ENCODE results near the gene SGIP1.

SGIP1 gene, protein sequence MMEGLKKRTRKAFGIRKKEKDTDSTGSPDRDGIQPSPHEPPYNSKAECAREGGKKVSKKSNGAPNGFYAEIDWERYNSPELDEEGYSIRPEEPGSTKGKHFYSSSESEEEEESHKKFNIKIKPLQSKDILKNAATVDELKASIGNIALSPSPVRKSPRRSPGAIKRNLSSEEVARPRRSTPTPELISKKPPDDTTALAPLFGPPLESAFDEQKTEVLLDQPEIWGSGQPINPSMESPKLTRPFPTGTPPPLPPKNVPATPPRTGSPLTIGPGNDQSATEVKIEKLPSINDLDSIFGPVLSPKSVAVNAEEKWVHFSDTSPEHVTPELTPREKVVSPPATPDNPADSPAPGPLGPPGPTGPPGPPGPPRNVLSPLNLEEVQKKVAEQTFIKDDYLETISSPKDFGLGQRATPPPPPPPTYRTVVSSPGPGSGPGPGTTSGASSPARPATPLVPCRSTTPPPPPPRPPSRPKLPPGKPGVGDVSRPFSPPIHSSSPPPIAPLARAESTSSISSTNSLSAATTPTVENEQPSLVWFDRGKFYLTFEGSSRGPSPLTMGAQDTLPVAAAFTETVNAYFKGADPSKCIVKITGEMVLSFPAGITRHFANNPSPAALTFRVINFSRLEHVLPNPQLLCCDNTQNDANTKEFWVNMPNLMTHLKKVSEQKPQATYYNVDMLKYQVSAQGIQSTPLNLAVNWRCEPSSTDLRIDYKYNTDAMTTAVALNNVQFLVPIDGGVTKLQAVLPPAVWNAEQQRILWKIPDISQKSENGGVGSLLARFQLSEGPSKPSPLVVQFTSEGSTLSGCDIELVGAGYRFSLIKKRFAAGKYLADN

DNA sequence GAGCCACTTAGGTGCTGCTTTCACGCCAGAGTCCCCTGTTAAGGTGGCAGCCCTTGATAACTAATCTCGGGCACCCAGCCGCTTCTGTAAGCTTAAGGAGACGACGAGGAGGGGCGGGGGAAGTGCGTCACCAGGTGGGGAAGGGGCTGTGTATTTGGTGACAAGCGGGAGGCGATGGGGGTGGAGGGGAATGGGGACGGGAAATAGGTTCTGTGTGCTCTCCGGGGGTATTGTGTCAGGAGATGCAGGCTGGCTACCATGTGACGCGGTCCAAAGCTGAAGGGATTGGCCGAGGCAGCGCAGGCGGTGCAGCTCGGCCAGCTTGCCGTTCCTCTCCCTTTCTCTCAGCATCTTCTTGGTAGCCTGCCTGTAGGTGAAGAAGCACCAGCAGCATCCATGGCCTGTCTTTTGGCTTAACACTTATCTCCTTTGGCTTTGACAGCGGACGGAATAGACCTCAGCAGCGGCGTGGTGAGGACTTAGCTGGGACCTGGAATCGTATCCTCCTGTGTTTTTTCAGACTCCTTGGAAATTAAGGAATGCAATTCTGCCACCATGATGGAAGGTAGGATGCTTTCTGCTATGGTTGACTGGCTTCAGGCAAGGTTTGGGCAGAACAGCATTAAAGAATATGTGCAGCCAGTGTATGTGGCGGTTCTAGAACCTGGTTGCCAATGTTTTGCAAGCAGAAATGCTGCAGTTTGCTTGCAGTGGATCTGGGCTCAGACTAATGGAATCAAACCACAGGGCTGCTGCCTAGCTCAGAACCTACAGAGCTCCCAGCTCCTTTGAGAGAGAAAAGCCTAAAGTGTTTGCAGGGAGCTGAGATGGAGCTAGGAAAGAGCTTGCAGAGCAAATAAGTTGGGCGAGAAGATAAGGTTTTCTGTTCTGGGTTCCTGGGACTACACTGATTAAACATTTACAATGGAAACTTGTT lies at the start of gene SGIP1:
Gene SGIP1 (plus strand): TSS at position 350 of the 937 bp plus-strand sequence. CDS start 206 bp downstream, at position 556.
- peak; percentile 68 for DNase-seq (ENCODE audit: low read depth)

DNA sequence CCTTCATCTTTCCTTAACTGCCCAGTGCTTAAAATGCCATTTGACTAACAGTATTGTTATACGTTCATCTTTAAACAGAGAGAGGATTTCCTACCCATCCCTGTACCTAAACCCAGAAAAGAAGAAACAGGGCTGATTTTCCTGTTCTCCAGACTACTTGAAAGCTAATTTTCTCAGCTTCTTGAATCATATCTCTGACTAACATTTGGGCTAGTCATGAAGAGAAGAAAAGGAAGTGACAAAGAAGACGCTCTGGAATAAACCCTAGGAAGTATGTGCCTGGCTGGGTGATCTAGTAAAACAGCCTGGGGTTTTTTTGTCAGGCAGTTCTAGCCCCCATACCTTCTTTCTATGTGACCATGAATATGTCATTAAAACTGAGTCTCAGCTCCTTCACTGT lies 44.8 kb upstream of the SGIP1 start:
- DNase-seq (ENCODE audit: low read depth), result peak; percentile 18

DNA sequence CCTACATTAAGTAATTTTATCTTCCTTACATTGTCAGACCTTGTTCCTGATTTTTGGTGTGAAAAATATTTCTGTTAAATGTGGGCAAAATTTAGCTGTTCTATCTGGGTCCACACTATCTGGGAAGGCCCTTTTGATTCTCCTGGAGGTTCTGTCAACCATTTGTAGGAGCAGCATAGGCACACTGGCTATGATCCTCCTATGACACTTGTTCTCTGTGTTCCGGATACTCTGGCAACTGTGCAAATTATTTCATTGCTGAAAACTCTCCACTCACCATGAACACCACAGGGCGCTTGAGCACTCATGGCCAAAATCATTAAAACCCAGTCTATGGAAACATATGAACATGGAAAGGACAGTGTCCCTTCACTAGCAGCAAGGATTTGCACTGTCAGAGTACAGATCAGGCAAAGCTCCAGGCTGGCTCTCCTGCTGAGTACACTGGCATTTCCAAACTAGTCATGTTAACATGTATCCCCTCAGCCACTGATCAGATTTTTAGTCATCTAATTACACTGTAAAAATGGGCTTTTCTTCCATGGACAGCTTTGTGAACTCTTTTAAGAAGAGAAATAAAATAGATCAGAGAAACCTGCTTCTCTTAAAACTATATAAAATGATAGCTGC lies 43.9 kb upstream of the SGIP1 start:
- no peak for DNase-seq (ENCODE audit: low read depth)

DNA sequence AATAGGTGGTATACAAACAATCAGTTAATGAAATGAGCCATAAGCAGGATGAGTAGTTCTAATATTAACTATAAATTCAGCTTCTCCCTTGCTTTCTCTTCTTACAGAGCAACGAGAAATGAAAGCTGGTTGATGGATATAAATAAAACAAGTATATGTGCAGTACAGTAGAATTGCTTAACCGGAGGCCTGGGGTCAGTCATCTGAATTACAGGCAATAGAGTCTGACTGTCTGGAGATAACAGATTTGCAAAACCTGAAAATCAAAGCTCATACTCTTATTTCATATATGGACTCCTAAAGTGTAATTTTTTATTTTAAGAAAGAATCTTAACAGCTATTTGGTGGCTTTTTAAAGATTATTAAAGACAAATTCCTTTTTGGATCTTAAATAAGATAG lies 43.1 kb upstream of the SGIP1 start:
- peak; percentile 64 for DNase-seq (ENCODE audit: low read depth)

DNA sequence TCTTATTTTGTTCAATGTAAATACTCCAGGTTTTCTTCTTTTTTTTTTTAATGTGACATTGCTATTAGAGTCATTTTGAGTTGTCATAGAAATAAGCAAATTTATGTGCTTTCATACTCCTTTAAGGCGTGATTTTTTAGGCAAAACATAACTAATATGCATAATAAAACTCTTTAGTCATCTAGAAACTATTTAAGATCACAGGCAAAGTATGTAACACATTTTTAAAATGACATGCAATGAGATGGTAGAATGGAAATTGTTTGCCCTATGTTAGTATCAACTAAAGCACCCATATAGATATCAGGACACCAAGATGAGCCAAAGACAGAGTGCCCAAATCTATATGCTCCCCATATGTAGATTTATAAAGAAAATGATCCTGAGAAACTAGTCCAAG lies 41.5 kb upstream of the SGIP1 start:
- DNase-seq (ENCODE audit: low read depth), result no peak

DNA sequence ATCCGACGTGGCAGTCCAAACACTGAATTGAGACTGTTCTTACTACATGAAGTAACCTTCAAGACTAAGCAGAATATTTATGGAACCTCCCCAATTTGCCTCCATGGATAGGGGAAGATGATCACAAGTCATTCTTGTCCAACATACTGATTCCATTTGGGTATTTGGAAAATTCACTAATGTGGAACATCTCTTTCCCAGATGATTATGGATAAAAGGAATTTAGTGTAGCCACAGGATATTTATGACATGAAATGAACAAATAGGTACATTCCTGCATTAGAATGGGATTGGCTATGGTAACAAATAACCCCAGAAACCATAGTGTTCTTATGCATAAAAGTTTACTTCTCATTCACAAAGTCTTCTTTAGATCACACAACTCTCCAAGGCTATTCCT lies 40.2 kb upstream of the SGIP1 start:
- DNase-seq (ENCODE audit: low read depth), result no peak

DNA sequence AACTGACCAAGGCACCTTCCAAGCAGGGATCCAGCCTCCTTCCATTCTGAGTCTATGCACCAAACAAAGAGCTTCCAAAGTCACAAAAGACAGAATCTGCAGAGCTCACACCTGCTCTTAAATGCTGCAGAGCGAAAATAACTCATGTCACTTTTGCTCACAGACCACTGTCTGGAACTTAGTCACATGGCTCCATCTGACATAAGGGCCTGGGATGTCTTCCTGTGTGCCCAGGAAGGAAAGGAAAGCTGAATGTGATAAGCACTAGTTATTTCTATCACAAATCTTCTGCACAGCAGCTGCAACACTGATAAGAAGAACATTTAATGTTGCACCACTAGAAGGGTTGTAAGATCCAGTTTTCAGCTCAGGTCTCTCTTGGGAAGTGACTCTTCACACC lies 39.5 kb upstream of the SGIP1 start:
- no peak for DNase-seq (ENCODE audit: low read depth)

DNA sequence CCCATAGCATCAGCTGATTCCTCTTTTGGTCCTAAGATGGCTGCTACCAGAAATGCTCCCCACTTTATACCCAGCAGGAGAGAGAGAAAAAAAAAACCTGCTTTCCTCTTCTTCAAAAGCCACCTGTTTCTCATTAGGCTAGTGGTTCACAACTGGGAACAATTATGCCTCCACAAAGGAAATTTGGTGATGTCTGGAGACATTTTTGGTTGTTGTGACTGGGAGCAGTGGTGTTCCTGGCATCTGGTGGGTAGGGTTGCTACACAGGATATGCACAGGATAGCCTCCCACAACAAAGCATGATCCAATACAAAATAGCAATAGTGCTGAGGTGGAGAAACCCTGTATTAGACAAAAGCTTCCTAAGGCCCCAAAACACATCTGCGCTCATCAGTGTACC lies 38.5 kb upstream of the SGIP1 start:
- DNase-seq (ENCODE audit: low read depth), result no peak

DNA sequence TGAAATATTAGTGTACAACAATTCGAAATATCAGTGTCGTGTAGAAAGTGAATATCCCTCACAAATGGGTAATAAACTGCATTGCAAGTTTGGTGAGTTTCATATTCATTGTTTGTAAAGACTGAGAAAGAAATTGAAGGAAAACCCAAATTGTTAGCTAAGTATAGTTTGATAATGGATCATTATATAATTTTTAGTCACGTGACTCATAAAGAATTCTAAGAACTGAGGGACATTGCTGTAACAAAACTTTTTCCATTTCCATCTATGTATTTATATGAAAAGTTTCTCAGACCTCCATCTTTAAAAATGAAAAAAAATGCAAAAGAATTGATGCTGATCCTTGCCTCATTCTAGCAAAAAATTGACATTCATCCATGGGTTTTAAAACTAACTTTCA lies 36.0 kb upstream of the SGIP1 start:
- no peak for DNase-seq (ENCODE audit: low read depth)

DNA sequence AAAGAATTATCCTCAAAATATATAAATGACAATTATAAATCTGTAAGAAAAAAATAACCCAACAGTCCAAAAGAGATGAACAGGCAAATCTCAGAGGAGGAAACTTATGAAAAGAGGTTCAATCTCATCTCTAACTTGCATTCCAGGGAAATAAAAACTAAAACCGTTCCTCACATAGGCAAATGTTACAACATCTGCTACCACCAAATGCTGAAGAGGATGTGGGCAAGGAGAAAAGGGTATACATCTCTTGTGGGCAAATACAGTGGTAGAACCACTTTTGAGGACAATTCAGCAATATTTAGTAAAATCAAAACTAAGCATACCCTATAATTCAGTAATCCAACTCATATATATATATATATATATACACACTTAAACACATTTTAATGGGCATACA lies 33.7 kb upstream of the SGIP1 start:
- DNase-seq (ENCODE audit: low read depth), result no peak

DNA sequence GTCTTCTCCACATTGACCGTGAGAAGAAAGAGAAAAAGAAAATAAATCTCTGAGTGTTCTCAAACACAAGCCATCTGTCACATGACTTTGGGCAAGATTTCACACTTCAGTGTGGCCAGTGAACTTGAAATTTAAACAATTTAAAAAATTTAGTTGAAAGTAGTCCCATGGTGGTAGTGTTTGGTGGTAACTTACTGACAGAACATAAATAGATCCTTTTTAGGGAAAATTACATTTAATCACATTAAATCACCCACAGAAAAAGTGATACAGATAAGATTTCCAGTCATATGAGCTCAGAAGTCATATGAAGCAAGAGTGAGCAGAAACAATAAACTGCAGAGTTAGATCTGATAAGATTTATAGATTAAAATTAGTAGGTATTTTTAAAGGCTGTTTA lies 31.9 kb upstream of the SGIP1 start:
- DNase-seq (ENCODE audit: low read depth), result no peak

DNA sequence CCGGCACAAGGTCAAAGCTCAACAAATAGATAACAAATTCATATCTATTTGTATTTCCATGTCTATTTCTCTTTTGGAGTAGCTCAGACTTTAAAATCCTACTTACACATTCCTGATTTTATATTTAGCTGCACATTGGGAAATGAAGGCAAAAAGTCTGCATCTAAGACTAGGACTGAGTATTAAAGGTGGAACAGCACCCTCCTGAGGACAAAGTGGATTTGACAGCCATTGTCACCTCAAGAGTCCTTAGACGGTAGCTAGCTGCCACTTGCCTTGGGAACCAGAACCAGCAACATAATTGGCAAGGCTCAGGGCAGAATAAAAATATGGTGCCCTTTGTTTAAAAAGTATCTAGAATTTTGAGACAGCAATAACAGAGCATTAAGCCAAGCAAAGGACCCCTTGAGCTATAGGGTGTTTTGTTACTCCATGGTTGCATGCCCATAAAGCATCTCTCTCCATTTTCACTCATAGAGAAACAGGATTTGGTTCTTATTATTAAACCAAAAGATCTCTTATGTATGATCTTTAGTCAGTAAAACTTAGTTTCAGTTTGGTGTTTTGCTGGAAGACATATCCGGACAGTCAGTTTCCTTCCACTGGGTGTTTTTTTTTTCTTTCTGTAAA lies 30.0 kb upstream of the SGIP1 start:
- peak; percentile 64 for DNase-seq (ENCODE audit: low read depth)

DNA sequence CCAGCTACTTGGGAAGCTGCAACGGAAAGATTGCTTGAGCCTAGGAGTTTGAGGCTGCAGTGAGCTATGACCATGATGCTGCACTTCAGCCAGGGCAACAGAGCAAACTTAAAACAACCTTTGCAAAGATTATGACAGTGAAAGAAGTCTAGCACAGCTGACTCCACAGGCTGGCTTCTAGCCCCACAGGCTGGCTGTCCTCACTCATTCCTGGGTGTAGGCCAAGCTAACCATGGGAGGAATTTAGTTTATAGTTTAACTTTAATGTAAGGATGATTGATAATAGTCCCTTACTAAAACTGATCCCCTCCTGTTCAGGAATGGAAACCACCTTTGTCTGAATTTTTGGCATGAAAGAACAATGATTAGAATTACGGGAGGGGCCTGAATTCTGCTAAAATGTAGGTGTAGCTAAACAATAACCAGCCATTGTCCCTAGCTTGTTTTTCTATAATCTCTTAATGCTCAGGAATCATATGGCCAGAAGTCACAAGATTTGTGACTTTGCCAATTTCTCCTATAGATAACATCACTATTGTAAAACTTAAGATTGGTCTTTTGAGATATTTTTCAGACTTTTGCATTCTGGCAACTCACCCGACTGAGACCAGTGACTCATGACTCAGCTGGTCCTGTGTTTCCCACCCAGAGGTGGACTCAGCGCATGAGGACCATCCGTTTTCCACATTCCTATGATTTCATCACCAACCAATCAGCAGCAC lies 28.1 kb upstream of the SGIP1 start:
- peak; percentile 69 for DNase-seq (ENCODE audit: low read depth)

DNA sequence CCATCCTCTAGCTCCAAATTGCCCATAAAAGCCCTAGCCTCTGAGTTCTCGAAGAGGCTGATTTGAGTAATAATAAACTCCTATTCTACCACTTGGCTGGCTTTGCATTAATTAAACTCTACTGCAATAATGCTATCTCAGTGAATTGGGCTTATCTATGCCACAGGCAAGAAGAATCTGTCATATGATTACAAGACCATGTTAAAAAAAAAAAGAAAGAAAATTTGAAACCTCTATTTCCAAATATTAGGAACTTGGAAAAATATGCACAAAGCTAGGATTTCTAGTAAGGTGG lies 27.6 kb upstream of the SGIP1 start:
- no peak for DNase-seq (ENCODE audit: low read depth)

DNA sequence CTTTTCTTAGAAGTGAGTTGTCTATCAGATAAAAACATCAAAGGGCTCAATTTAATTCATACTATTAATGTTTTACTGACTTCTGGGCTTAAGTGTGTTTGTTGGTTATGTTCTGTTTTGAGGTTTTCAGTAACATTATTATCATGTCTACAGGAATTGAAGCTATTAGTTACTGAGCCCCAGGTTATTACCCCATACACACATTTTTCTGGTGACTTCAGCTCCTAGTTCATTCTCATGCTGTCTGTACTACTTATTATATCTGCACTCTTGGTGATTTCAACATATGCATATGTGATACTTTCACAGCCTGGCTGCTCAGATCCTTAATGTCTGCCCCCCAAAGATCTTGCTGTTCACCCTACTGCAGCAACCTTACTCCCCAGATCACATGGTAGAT lies 27.0 kb upstream of the SGIP1 start:
- peak; percentile 56 for DNase-seq (ENCODE audit: low read depth)

DNA sequence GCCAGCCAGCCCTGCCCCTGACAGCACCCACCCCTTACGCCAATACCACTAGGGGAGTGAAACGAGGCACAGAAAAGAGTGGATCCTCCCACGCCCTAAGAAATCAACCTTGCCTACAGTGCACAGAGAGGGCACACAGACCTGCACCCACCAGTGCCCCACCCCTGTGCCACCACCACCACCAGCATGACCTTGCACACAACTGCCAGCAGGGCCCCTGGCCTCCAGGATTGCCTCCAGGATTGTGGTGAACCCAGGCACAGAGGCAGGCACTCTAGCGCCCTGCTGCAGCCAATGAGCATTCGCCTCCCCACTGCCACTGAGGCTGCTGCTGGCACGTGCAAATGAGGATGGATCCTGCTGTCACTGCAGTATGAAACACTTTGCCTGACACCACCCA lies 23.5 kb upstream of the SGIP1 start:
- DNase-seq (ENCODE audit: low read depth), result no peak

DNA sequence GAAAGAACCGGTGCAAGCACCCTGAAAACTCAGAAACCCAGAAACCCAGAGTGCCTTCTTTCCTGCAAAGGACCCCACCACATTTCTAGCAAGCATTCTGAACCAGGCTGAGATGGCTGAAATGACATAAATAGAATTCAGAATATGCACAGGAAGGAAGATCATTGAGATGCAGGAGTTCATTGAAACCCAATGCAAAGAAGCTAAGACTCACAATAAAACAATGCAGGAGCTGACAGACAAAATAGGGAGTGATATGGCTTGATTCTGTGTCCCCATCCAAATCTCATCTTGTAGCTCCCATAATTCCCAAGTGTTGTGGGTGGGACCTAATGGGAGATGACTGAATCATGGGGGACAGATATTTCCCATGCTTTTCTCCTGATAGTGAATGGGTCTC lies 22.8 kb upstream of the SGIP1 start:
- DNase-seq (ENCODE audit: low read depth), result no peak

DNA sequence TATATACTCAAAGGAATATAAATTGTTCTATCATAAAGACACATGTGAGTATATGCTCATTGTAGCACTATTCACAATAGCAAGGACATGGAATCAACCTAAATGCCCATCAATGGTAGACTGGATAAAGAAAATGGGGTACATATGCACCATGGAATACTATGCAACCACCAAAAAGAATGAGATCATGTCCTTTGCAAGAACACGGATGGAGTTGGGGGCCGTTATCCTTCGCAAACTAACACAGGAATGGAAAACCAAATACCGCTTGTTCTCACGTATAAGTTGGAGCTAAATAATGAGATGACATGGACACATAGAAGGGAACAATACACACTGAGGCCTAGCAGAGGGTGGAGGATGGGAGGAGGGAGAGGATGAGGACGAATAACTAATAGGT lies 16.0 kb upstream of the SGIP1 start:
- DNase-seq (ENCODE audit: low read depth), result no peak

DNA sequence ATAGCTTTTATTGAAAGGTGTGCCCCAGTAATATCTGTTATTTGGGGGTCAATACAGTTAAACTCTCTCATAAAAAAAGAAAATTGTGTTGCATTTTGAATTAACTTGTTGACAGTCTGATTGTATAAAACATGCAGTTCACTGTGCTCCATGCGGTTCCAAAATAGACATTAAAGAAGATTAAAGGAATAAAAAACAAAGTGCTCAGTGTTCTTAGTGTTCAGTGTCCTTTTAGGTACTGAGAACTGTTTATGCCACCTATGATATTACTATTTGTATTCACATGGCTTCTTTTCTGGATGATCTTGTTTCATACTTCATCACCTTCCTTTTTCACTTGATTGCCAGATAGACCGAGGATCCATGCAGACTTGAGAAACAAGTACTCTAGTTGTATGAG lies 15.3 kb upstream of the SGIP1 start:
- no peak for DNase-seq (ENCODE audit: low read depth)

DNA sequence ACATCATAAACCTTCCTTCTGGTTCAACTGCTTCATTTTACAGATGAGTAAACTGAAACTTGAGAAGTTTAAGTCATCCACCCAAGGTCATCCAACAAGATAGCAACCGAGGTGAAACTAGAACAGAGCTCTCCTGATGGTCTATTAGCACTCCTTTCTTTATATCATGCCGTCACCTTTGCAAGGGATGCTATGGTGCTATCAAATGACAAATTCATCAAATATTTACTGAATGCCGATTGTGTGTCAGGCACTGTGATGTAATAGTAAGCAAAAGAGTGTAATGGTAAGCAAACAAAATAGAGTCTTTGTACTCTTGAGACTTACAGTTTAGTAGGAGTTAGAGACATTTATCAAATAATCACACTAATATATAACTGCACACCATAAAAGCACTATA lies 14.0 kb upstream of the SGIP1 start:
- DNase-seq (ENCODE audit: low read depth), result no peak

DNA sequence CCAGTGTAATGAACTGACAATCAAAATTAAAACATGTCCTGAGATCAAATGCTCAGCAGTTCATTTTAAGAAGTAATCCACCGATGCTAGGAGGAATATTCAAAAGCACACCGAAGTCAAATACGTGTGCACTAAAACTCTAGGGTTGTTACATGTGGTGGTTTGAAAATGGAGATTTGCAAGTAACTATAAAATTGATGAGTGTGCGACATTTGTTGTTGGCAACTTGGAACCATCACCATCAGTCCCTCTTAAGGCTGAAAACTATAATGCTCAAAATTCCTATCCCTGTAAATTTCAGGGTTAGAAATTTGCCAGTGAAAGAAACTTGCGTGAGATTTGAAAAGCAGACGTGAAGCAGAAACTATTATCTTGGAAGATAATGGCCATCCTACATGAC lies 13.3 kb upstream of the SGIP1 start:
- no peak for DNase-seq (ENCODE audit: low read depth)
